Keratinocyte (primary cell): ENCODE results near the gene TRAPPC14.
"Not testable (repeated sequence)": the region's sequence is repeated elsewhere in the genome, so short reads cannot be mapped to it uniquely, and the experiment has no call there.

Experiments
- EZH2 ChIP-seq: IDR thresholded peaks from one replicate; pipeline ENCODE4 v1.6.1; 2012; ENCODE audit warnings: inconsistent platforms, mild to moderate bottlenecking, low read length, moderate library complexity
- TF ChIP-seq, protein P1 (sequence below), 3 experiments: IDR thresholded peaks in 1 of 3; conservative IDR thresholded peaks in 1 of 3; optimal IDR thresholded peaks in 1 of 3; 2 replicates in 2 of 3; 3 replicates in 1 of 3; pipeline versions ENCODE3 to v1.5.1; 2011; ENCODE audit warnings: low read length in 3 of 3, mild to moderate bottlenecking in 3 of 3, moderate library complexity in 2 of 3, control low read depth in 1 of 3, inconsistent platforms in 1 of 3; ENCODE audit not compliant: insufficient read depth in 2 of 3; ENCODE audit errors: extremely low read depth in 1 of 3

DNA sequence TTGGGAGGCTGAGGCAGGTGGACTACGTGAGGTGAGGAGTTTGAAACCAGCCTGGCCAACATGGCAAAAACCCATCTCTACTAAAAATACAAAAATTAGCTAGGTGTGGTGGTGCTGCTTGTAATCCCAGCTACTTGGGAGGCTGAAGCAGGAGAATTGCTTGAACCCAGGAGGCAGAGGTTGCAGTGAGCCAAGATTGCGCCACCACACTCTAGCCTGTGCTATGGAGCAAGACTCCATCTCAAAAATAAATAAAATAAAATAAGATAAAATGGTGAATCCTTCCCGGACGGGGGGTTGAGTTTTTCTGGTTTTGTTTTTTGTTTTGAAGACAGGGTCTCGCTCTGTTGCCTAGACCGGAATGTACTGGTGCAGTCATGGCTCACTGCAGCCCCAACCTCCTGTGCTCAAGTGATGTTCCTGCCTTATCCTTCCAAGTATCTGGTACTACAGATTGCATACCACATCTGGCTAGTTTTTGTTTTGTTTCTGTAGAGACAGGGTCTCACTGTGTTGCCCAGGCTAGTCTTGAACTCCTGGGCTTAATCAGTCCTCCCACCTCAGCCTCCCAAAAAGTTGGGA lies 33.8 kb upstream of the TRAPPC14 start:
- TF ChIP-seq, protein P1, sequence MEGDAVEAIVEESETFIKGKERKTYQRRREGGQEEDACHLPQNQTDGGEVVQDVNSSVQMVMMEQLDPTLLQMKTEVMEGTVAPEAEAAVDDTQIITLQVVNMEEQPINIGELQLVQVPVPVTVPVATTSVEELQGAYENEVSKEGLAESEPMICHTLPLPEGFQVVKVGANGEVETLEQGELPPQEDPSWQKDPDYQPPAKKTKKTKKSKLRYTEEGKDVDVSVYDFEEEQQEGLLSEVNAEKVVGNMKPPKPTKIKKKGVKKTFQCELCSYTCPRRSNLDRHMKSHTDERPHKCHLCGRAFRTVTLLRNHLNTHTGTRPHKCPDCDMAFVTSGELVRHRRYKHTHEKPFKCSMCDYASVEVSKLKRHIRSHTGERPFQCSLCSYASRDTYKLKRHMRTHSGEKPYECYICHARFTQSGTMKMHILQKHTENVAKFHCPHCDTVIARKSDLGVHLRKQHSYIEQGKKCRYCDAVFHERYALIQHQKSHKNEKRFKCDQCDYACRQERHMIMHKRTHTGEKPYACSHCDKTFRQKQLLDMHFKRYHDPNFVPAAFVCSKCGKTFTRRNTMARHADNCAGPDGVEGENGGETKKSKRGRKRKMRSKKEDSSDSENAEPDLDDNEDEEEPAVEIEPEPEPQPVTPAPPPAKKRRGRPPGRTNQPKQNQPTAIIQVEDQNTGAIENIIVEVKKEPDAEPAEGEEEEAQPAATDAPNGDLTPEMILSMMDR (optimal IDR thresholded peaks at IDR 0.05 in 1 of 3, IDR thresholded peaks at IDR 0.05 in 1 of 3, conservative IDR thresholded peaks at IDR 0.05 in 1 of 3; ENCODE audit: extremely low read depth in 1 of 3, insufficient read depth in 2 of 3, low read length in 3 of 3) = not testable (repeated sequence)
- not testable (repeated sequence) for TF ChIP-seq EZH2
